ENCODE results near the gene PDE1C.

PDE1C gene

GRCh38 chr7:31758755-31759154 is 311.5 kb downstream of the PDE1C start:
- no peak for DNase-seq

GRCh38 chr7:31751726-31752125 is 318.5 kb downstream of the PDE1C start:
- no peak for DNase-seq

GRCh38 chr7:31748084-31748483 is 322.1 kb downstream of the PDE1C start:
- no peak for DNase-seq

GRCh38 chr7:31747553-31747952 is 322.7 kb downstream of the PDE1C start:
- no peak for DNase-seq

GRCh38 chr7:31744294-31744874 is 325.8 kb downstream of the PDE1C start:
- no peak for DNase-seq

- DNase-seq = no peak
Observed at GRCh38 chr7:31741852-31742251, 328.4 kb downstream of the PDE1C start.

GRCh38 chr7:31735991-31736982 is 333.9 kb downstream of the PDE1C start:
- no peak for DNase-seq

GRCh38 chr7:31734456-31734855 is 335.8 kb downstream of the PDE1C start:
- no peak for DNase-seq

- DNase-seq = no peak
Observed at GRCh38 chr7:31729195-31729804, 340.9 kb downstream of the PDE1C start.

- no peak for DNase-seq
Observed at GRCh38 chr7:31724696-31725095, 345.5 kb downstream of the PDE1C start.

- no peak for DNase-seq
Observed at GRCh38 chr7:31720366-31720765, 349.8 kb downstream of the PDE1C start.

GRCh38 chr7:31716355-31716754 is 353.9 kb downstream of the PDE1C start:
- no peak for DNase-seq

GRCh38 chr7:31710171-31710570 is 360.0 kb downstream of the PDE1C start:
- no peak for DNase-seq

- DNase-seq = no peak
Observed at GRCh38 chr7:31707089-31707488, 363.1 kb downstream of the PDE1C start.

GRCh38 chr7:31705377-31705776 is 364.8 kb downstream of the PDE1C start:
- DNase-seq = no peak

- no peak for DNase-seq
Observed at GRCh38 chr7:31702354-31702753, 367.9 kb downstream of the PDE1C start.

All from central memory CD4-positive, alpha-beta T cell (primary cell).